Parathyroid adenoma (tissue), 2 donors: ENCODE data around the gene ASXL2.

ENCODE experiments used
- H2AFZ ChIP-seq: fragments of 300-600 bp; sonication (generic); one replicate; pipeline ENCODE4 v1.7.0; 2017; ENCODE audit warnings: antibody characterized with exemption, mild to moderate bottlenecking
- H3K27ac ChIP-seq: fragments of 300-600 bp; sonication (generic); one replicate; pipeline ENCODE4 v1.7.0; 2017
- H3K27me3 ChIP-seq: fragments of 300-600 bp; sonication (generic); one replicate; pipeline ENCODE4 v1.7.0; 2017; ENCODE audit warnings: low read length; ENCODE audit not compliant: control insufficient read depth, insufficient read depth
- H3K36me3 ChIP-seq: fragments of 300-600 bp; sonication (generic); one replicate; pipeline ENCODE4 v1.7.0; 2017; ENCODE audit warnings: low read length; ENCODE audit not compliant: control insufficient read depth, insufficient read depth
- H3K4me1 ChIP-seq: fragments of 300-600 bp; sonication (generic); one replicate; pipeline ENCODE4 v1.7.0; 2017; ENCODE audit warnings: control low read depth
- H3K4me2 ChIP-seq: fragments of 300-600 bp; sonication (generic); one replicate; pipeline ENCODE4 v1.7.0; 2017; ENCODE audit warnings: low read length
- H3K4me3 ChIP-seq: fragments of 300-600 bp; sonication (generic); one replicate; pipeline ENCODE4 v1.7.0; 2017; ENCODE audit warnings: low read depth, low read length
- H3K79me2 ChIP-seq: fragments of 300-600 bp; sonication (generic); one replicate; pipeline ENCODE4 v1.7.0; 2017; ENCODE audit warnings: control low read depth
- H3K9ac ChIP-seq: fragments of 300-600 bp; sonication (generic); one replicate; pipeline ENCODE4 v1.7.0; 2017; ENCODE audit warnings: mild to moderate bottlenecking
- H3K9me3 ChIP-seq: fragments of 300-600 bp; sonication (generic); one replicate; pipeline ENCODE4 v1.7.0; 2017; ENCODE audit warnings: low read length; ENCODE audit not compliant: control insufficient read depth
- CTCF ChIP-seq: fragments of 300-600 bp; sonication (generic); IDR thresholded peaks from one replicate; pipeline ENCODE4 v1.7.0; 2017; ENCODE audit warnings: antibody characterized with exemption, mild to moderate bottlenecking
- donor health status: primary hyperparathyroidism.

Gene ASXL2

GRCh38 chr2:25878361-25879132 lies at the start of gene ASXL2:
ASXL2 (minus strand) TSS chr2:25878487; CDS start chr2:25878222, 265 bp downstream.
- no peak for TF ChIP-seq CTCF
- peaks cover 19% of the 10 kb centered on the region for H3K79me2 ChIP-seq

GRCh38 chr2:25926984-25927756 lies 48.9 kb upstream of the ASXL2 start:
- H3K9ac ChIP-seq: no peak overlapping the region
- H3K27me3 ChIP-seq: no peaks in the 10 kb centered on the region
- no peak overlapping the region for H3K4me2 ChIP-seq
- no peaks in the 10 kb centered on the region for H3K9me3 ChIP-seq
- no peaks in the 10 kb centered on the region for H3K36me3 ChIP-seq
- H3K4me1 ChIP-seq: no peaks in the 10 kb centered on the region
- H3K27ac ChIP-seq: no peak overlapping the region
- no peaks in the 10 kb centered on the region for H3K79me2 ChIP-seq
- TF ChIP-seq CTCF: no peak
- no peak overlapping the region for H2AFZ ChIP-seq
- H3K4me3 ChIP-seq: no peak overlapping the region

More at GRCh38 chr2:25878361-25879132, at the start of gene ASXL2:
- no peaks in the 10 kb centered on the region for H3K36me3 ChIP-seq
- H3K9ac ChIP-seq: peak within 1 kb of the TSS; percentile 1
- H3K27me3 ChIP-seq: no peaks in the 10 kb centered on the region
- H3K4me3 ChIP-seq: peak within 1 kb of the TSS; percentile 90
- no peaks in the 10 kb centered on the region for H3K4me1 ChIP-seq
- no peaks in the 10 kb centered on the region for H3K9me3 ChIP-seq
- H3K27ac ChIP-seq: peak within 1 kb of the TSS; percentile 80
- H2AFZ ChIP-seq: peak within 1 kb of the TSS; percentile 90
- peak within 1 kb of the TSS; percentile 80 for H3K4me2 ChIP-seq

- Histone ChIP-seq H3K9me3 (no peaks in the 10 kb centered on the region), H3K27ac (no peak overlapping the region), H3K79me2 (no peaks in the 10 kb centered on the region), H3K4me1 (no peaks in the 10 kb centered on the region), H3K27me3 (no peaks in the 10 kb centered on the region), H3K4me3 (no peak overlapping the region), H2AFZ (no peak overlapping the region), H3K36me3 (no peaks in the 10 kb centered on the region), H3K9ac (no peak overlapping the region), H3K4me2 (no peak overlapping the region)
- TF ChIP-seq CTCF: no peak
Measured at GRCh38 chr2:25922501-25922900, 44.2 kb upstream of the ASXL2 start.

GRCh38 chr2:25920786-25921415 lies 42.6 kb upstream of the ASXL2 start:
- Histone ChIP-seq H3K4me1 (no peaks in the 10 kb centered on the region), H3K27ac (no peak overlapping the region), H3K9ac (no peak overlapping the region), H3K27me3 (no peaks in the 10 kb centered on the region), H3K36me3 (no peaks in the 10 kb centered on the region), H3K4me2 (no peak overlapping the region), H3K9me3 (no peaks in the 10 kb centered on the region), H2AFZ (no peak overlapping the region), H3K4me3 (no peak overlapping the region), H3K79me2 (no peaks in the 10 kb centered on the region)
- TF ChIP-seq CTCF: no peak
